HEK293T (cell line): ENCODE data around the gene CD53.

Experiments used
- CTCF ChIA-PET: fragments of 350-600 bp; formaldehyde crosslinking; extraction: SDS; loops from one replicate; lab custom pipeline; 2021; ENCODE audit warnings: antibody characterized with exemption, inconsistent platforms; lab: Yijun Ruan, JAX
- POLR2A ChIA-PET: fragments of 350-600 bp; formaldehyde crosslinking; extraction: SDS; loops from one replicate; lab custom pipeline; 2020; ENCODE audit warnings: antibody characterized with exemption, inconsistent platforms; lab: Yijun Ruan, JAX
- DNase-seq: peaks from one replicate; pipeline ENCODE4 v3.0.0; 2012; ENCODE audit warnings: mixed read lengths; ENCODE audit errors: extremely low spot score
- ARNT ChIP-seq: fragments of 450-650 bp; IDR thresholded peaks from 2 replicates; pipeline ENCODE4 v1.6.1; 2017; ENCODE audit warnings: mild to moderate bottlenecking
- BHLHE40 ChIP-seq: fragments of 450-650 bp; IDR thresholded peaks from 2 replicates; pipeline ENCODE4 v1.6.1; 2016; ENCODE audit warnings: mild to moderate bottlenecking, moderate library complexity, borderline replicate concordance
- CTBP1 ChIP-seq: fragments of 450-650 bp; IDR thresholded peaks from 2 replicates; pipeline ENCODE4 v1.6.1; 2016; ENCODE audit warnings: borderline replicate concordance
- ELF4 ChIP-seq: fragments of 450-650 bp; IDR thresholded peaks from 2 replicates; pipeline ENCODE4 v1.6.1; 2017; ENCODE audit warnings: antibody characterized with exemption
- FOXA1 ChIP-seq: fragments of 450-650 bp; IDR thresholded peaks from 2 replicates; pipeline ENCODE4 v1.6.1; 2016; ENCODE audit warnings: mild to moderate bottlenecking
- FOXK2 ChIP-seq: fragments of 450-650 bp; IDR thresholded peaks from 2 replicates; pipeline ENCODE4 v1.6.1; 2016; ENCODE audit warnings: mild to moderate bottlenecking
- FOXM1 ChIP-seq: fragments of 450-650 bp; IDR thresholded peaks from 2 replicates; pipeline ENCODE4 v1.6.1; 2017; ENCODE audit warnings: mild to moderate bottlenecking, borderline replicate concordance
- HDGF ChIP-seq: fragments of 450-650 bp; IDR thresholded peaks from 2 replicates; pipeline ENCODE4 v1.6.1; 2017; ENCODE audit warnings: antibody characterized with exemption, borderline replicate concordance
- L3MBTL2 ChIP-seq: fragments of 450-650 bp; conservative IDR thresholded peaks from 2 replicates; pipeline ENCODE4 v1.6.1; 2016; ENCODE audit warnings: mild to moderate bottlenecking
- LEF1 ChIP-seq: fragments of 450-650 bp; IDR thresholded peaks from 2 replicates; pipeline ENCODE4 v1.6.1; 2017; ENCODE audit warnings: mild to moderate bottlenecking, borderline replicate concordance
- NFRKB ChIP-seq: fragments of 450-650 bp; IDR thresholded peaks from 2 replicates; pipeline ENCODE4 v1.6.1; 2016; ENCODE audit warnings: mild to moderate bottlenecking, moderate library complexity
- PKNOX1 ChIP-seq: fragments of 450-650 bp; IDR thresholded peaks from 2 replicates; pipeline ENCODE4 v1.6.1; 2016
- SP1 ChIP-seq: fragments of 450-650 bp; IDR thresholded peaks from 2 replicates; pipeline ENCODE4 v1.6.1; 2017
- SUZ12 ChIP-seq: fragments of 450-650 bp; IDR thresholded peaks from 2 replicates; pipeline ENCODE4 v1.6.1; 2016; ENCODE audit warnings: mild to moderate bottlenecking
- TARDBP ChIP-seq: fragments of 450-650 bp; IDR thresholded peaks from 2 replicates; pipeline ENCODE4 v1.6.1; 2016
- ZNF384 ChIP-seq: fragments of 450-650 bp; IDR thresholded peaks from 2 replicates; pipeline ENCODE4 v1.6.1; 2016

The CD53 gene

GRCh38 chr1:110879758-110880606, 7.0 kb downstream of the CD53 start:
- POLR2A ChIA-PET: no interaction called here
- no peak for TF ChIP-seq L3MBTL2
- CTCF ChIA-PET: interaction anchor here (0.6 kb wide), 2 partner anchors 151 to 668 kb away, joined by 3 read pairs; no protein-coding TSS in a partner anchor
- DNase-seq: no peak

GRCh38 chr1:110880708-110881374, 7.9 kb downstream of the CD53 start:
- CTCF ChIA-PET: no interaction called here
- POLR2A ChIA-PET: no interaction called here
- no peak for DNase-seq
- TF ChIP-seq SUZ12 (no peak), TARDBP (no peak), L3MBTL2 (no peak), PKNOX1 (peak; percentile 48; the same call in 1 of the 2 replicates), FOXM1 (no peak), ELF4 (no peak), NFRKB (no peak), HDGF (no peak), CTBP1 (no peak)

- ChIA-PET CTCF (no interaction called here), POLR2A (no interaction called here)
- DNase-seq: no peak
- no peak for TF ChIP-seq FOXM1
- no peak for TF ChIP-seq CTBP1
- no peak for TF ChIP-seq LEF1
- no peak for TF ChIP-seq NFRKB
- TF ChIP-seq HDGF: no peak
- no peak for TF ChIP-seq BHLHE40
- TF ChIP-seq FOXA1: no peak
- TF ChIP-seq PKNOX1: no peak
- TF ChIP-seq FOXK2: no peak
- TF ChIP-seq ELF4: no peak
- TF ChIP-seq SUZ12: no peak
- no peak for TF ChIP-seq TARDBP
- TF ChIP-seq L3MBTL2: no peak
- TF ChIP-seq ZNF384: no peak
- no peak for TF ChIP-seq ARNT
- TF ChIP-seq SP1: no peak
Observed at GRCh38 chr1:110888049-110888448, 15.1 kb downstream of the CD53 start.

- TF ChIP-seq L3MBTL2 (no peak), PKNOX1 (no peak), ZNF384 (no peak), HDGF (no peak), ELF4 (no peak), TARDBP (no peak), BHLHE40 (no peak), FOXA1 (no peak), SUZ12 (no peak), CTBP1 (no peak), SP1 (no peak), FOXK2 (no peak), NFRKB (no peak), FOXM1 (no peak), LEF1 (no peak), ARNT (no peak)
- POLR2A ChIA-PET: no interaction called here
- no peak for DNase-seq
- CTCF ChIA-PET: no interaction called here
Observed at GRCh38 chr1:110888641-110889040, 15.7 kb downstream of the CD53 start.

- TF ChIP-seq PKNOX1 (no peak), ZNF384 (no peak), ARNT (no peak), HDGF (no peak), SP1 (no peak), FOXK2 (no peak), LEF1 (no peak), TARDBP (no peak), BHLHE40 (no peak), SUZ12 (no peak), NFRKB (no peak), ELF4 (no peak)
- POLR2A ChIA-PET: no interaction called here
- DNase-seq: no peak
- CTCF ChIA-PET: no interaction called here
Observed at GRCh38 chr1:110890474-110891196, 17.7 kb downstream of the CD53 start.
